Gastroesophageal sphincter (tissue), 4 donors: ENCODE measurements around the gene TPM4. TPM values are rescaled to one million over a fixed set of nuclear protein-coding genes. Genes with fewer than 3 reads are reported as not detected.

Experiments
- ATAC-seq: fragments of 150-250 bp; one replicate; pipeline ENCODE4 v1.9.1; 2016; ENCODE audit warnings: mild to moderate bottlenecking, moderate library complexity
- H3K27ac ChIP-seq, 4 donors: fragments of 200-600 bp; sonication (generic) in 3 of 4; 1 replicate in 3 of 4; 2 replicates in 1 of 4; pipeline ENCODE4 v1.5.1; 2016 to 2019
- H3K27me3 ChIP-seq: fragments of 200-600 bp; sonication (generic); one replicate; pipeline ENCODE4 v1.5.1; 2019
- H3K36me3 ChIP-seq, 2 donors: fragments of 200-600 bp; sonication (generic); one replicate each; pipeline ENCODE4 v1.5.1; 2019; ENCODE audit warnings: control low read depth in 1 of 2
- H3K4me1 ChIP-seq, 3 donors: fragments of 200-600 bp; sonication (generic); 1 replicate in 2 of 3; 2 replicates in 1 of 3; pipeline ENCODE4 v1.5.1; 2016 to 2019; ENCODE audit warnings: control low read depth in 2 of 3
- H3K4me3 ChIP-seq, 2 donors: fragments of 200-600 bp; sonication (generic); one replicate each; pipeline ENCODE4 v1.5.1; 2019; ENCODE audit warnings: mild to moderate bottlenecking in 1 of 2, moderate library complexity in 1 of 2
- H3K9me3 ChIP-seq, 3 donors: fragments of 200-600 bp; sonication (generic); one replicate each; pipeline ENCODE4 v1.5.1; 2017 to 2019; ENCODE audit warnings: control low read depth in 2 of 3
- EP300 ChIP-seq: sonication (generic); formaldehyde crosslinking; IDR thresholded peaks from one replicate; pipeline ENCODE4 v1.6.1; 2017; ENCODE audit warnings: antibody characterized with exemption, mild to moderate bottlenecking
- POLR2A ChIP-seq, 2 donors: fragments of 450-650 bp; IDR thresholded peaks; one replicate each; pipeline ENCODE4 v1.6.1; 2017; ENCODE audit warnings: antibody characterized with exemption in 2 of 2, mild to moderate bottlenecking in 2 of 2, moderate library complexity in 1 of 2
- POLR2AphosphoS5 ChIP-seq: sonication (generic); formaldehyde crosslinking; IDR thresholded peaks from one replicate; pipeline ENCODE4 v1.6.1; 2017; ENCODE audit warnings: antibody characterized with exemption
- WGBS, 2 donors: methylation state at CpG; one replicate each; pipeline ENCODE4 v1.1.5; 2018; ENCODE audit warnings: low coverage in 1 of 2; 5-methylcytosine and 5-hydroxymethylcytosine counted together
- total RNA-seq, 4 donors: library from RNA; depleted of rRNA; stranded (reverse); fragments of >200 nt; gene quantifications; one replicate each; pipeline ENCODE4 v1.1.0, GENCODE V29; 2016
- TF ChIP-seq, protein P1 (sequence below), 4 experiments: fragments of 200-600 bp in 2 of 4; fragments of 450-650 bp in 2 of 4; sonication (generic) in 1 of 4; IDR thresholded peaks; one replicate each; pipeline ENCODE4 v1.5.1; 2017 to 2019; ENCODE audit warnings: antibody characterized with exemption in 4 of 4, mild to moderate bottlenecking in 2 of 4, moderate library complexity in 2 of 4

Gene TPM4
- total RNA-seq, 4 donors from 2014 or later, result 351 to 486 (median 404) TPM

DNA sequence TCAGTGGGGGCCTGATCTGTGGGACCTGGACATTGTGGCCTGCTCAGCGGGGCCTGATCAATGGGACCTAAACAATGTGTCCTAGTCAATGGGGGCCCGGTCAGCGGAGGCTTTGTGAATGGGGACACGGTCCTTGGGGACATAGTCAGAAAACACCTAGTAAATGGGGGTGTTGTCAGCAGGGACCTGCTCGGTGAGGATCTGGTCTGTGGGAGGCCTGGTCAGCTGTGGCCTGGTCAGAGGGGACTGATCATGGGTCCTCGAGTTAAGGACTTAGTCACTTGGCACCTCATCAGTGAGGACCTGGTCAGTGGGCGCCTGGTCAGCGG is 44.5 kb upstream of the TPM4 start:
- TF ChIP-seq, protein P1, sequence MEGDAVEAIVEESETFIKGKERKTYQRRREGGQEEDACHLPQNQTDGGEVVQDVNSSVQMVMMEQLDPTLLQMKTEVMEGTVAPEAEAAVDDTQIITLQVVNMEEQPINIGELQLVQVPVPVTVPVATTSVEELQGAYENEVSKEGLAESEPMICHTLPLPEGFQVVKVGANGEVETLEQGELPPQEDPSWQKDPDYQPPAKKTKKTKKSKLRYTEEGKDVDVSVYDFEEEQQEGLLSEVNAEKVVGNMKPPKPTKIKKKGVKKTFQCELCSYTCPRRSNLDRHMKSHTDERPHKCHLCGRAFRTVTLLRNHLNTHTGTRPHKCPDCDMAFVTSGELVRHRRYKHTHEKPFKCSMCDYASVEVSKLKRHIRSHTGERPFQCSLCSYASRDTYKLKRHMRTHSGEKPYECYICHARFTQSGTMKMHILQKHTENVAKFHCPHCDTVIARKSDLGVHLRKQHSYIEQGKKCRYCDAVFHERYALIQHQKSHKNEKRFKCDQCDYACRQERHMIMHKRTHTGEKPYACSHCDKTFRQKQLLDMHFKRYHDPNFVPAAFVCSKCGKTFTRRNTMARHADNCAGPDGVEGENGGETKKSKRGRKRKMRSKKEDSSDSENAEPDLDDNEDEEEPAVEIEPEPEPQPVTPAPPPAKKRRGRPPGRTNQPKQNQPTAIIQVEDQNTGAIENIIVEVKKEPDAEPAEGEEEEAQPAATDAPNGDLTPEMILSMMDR (IDR thresholded peaks at IDR 0.05), result no peak
- TF ChIP-seq EP300, result no peak
- no peak for TF ChIP-seq POLR2AphosphoS5
- TF ChIP-seq POLR2A (IDR thresholded peaks at IDR 0.05), result no peak
- Histone ChIP-seq H3K36me3 (no peaks in the 10 kb centered on the region), H3K27me3 (no peaks in the 10 kb centered on the region), H3K4me1 (no peaks in the 10 kb centered on the region), H3K4me3 (no peak overlapping the region), H3K27ac (no peak overlapping the region), H3K9me3 (no peaks in the 10 kb centered on the region)
- WGBS, 2 donors, result 100% methylated on average over 3 of the region's 8 CpGs; no CpG with 5 or more reads in 1 of the 2 donors
- no peak for ATAC-seq

DNA sequence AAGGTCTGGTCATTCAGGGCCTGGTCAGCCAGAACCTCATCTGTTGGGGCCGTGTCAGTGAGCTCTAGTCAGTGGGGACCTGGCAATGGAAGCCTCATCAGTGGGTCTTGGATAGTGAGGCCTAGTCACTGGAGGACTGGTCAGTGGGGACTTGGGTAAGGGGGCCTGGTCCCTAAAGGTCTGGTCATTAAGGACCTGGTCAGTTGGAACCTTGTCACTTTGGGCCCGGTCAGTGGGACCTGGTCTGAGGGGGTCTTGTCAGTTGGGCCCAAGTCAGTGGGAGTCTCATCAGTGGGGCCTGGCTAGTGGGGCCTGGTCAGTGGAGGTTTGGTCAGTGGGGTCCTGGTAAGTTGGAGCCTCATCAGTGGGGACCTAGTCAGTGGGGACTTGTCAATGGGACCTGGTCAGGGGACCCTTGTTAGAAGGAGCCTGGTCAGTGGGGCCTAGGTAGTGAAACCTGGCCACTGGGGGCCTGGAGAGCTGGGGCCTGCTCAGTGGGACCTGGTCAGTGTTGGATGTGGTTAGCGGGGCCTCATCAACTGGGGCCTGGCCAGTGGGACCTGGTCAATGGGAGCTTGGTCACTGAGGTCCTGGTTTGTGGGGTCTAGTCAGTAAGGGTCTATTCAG is 43.7 kb upstream of the TPM4 start:
- WGBS, 2 donors, result 100% methylated on average over 1 of the region's 3 CpGs; no CpG with 5 or more reads in 1 of the 2 donors
- ATAC-seq, result no peak

DNA sequence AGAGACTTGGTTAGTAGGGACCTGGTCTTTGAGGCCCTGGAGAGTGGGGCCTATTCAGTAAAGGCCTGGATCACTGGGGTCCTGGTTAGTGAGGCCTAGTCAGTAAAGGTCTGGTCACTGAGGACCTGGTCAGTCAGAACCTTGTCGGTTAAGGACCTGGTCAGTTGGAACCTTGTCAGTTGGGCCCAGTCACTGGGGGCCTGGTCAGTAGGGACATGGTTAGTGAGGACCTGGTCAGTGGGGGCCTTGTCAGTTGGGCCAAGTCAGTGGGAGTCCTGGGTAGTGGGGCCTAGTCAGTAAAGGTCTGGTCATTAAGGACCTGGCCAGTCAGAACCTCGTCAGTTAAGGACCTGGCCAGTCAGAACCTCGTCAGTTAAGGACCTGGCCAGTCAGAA is 43.2 kb upstream of the TPM4 start:
- Histone ChIP-seq H3K9me3 (no peaks in the 10 kb centered on the region), H3K4me3 (no peak overlapping the region), H3K36me3 (no peaks in the 10 kb centered on the region), H3K27me3 (no peaks in the 10 kb centered on the region), H3K4me1 (no peaks in the 10 kb centered on the region), H3K27ac (no peak overlapping the region)
- TF ChIP-seq, protein P1 (IDR thresholded peaks at IDR 0.05), result no peak
- TF ChIP-seq POLR2A (IDR thresholded peaks at IDR 0.05) (no peak), EP300 (no peak), POLR2AphosphoS5 (no peak)
- 92% methylated on average over 2 of the region's 3 CpGs; no CpG with 5 or more reads in 1 of the 2 donors for WGBS, 2 donors
- ATAC-seq, result no peak

More for the DNA sequence above, 43.7 kb upstream of the TPM4 start:
- no peak for TF ChIP-seq POLR2AphosphoS5
- no peak for TF ChIP-seq POLR2A (IDR thresholded peaks at IDR 0.05)
- TF ChIP-seq, protein P1 (IDR thresholded peaks at IDR 0.05), result no peak
- TF ChIP-seq EP300, result no peak
- no peaks in the 10 kb centered on the region for H3K4me1 ChIP-seq
- no peak overlapping the region for H3K4me3 ChIP-seq
- no peak overlapping the region for H3K27ac ChIP-seq
- no peaks in the 10 kb centered on the region for H3K36me3 ChIP-seq
- no peaks in the 10 kb centered on the region for H3K27me3 ChIP-seq
- no peaks in the 10 kb centered on the region for H3K9me3 ChIP-seq

DNA sequence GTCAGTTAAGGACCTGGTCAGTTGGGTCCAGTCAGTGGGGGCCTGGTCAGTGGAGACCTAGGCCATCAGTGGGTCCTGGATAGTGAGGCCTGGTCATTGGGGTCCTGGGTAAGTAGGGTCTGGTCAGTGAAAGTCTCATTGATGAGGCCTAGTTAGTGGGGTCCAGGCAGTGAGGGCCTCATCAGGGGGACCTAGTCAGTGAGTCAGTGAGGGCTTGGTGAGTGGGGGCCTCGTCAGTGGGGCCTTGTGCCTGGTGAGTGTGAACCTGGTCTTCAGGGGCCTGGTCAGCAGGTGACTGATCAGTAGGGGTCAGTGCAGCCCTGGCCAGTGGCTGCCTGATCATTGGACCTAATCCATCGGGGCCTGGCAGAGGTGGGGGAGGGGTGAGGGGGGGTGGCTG is 42.6 kb upstream of the TPM4 start:
- no peak overlapping the region for H3K4me3 ChIP-seq
- H3K27ac ChIP-seq, result no peak overlapping the region
- no peaks in the 10 kb centered on the region for H3K4me1 ChIP-seq
- ATAC-seq, result no peak
- H3K9me3 ChIP-seq, result no peaks in the 10 kb centered on the region
- no CpG with 5 or more reads among the region's 2 CpGs for WGBS, 2 donors
- no peak for TF ChIP-seq POLR2A (IDR thresholded peaks at IDR 0.05)
- no peak for TF ChIP-seq EP300
- TF ChIP-seq, protein P1 (IDR thresholded peaks at IDR 0.05), result no peak
- no peak for TF ChIP-seq POLR2AphosphoS5
- no peaks in the 10 kb centered on the region for H3K36me3 ChIP-seq
- no peaks in the 10 kb centered on the region for H3K27me3 ChIP-seq

DNA sequence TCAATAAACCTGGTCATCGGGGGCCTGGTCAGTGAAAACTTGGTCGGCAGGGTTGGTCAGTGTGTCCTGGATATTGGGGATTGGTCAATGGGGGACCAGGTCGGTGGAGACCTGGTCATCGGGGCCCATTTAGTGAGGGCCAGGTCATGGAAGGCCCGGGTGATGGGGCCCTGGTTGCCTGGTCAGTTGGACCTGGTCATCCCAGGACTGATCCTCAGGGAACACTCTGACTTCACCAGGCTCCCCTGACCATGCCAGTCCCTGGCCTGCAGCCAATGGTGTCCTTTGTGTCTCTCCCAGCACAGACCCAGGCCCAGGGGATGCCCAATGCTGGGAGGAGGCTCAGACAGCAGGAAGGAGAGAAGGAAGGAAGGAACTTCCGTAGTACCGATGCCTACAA is 42.1 kb upstream of the TPM4 start:
- TF ChIP-seq, protein P1 (IDR thresholded peaks at IDR 0.05), result no peak
- no peak for TF ChIP-seq EP300
- TF ChIP-seq POLR2AphosphoS5, result no peak
- no peak for TF ChIP-seq POLR2A (IDR thresholded peaks at IDR 0.05)
- WGBS, 2 donors, result 80 to 87% methylated on average over 3 to 4 of the region's 7 CpGs
- Histone ChIP-seq H3K9me3 (no peaks in the 10 kb centered on the region), H3K36me3 (no peaks in the 10 kb centered on the region), H3K4me3 (no peak overlapping the region), H3K4me1 (no peaks in the 10 kb centered on the region), H3K27ac (no peak overlapping the region), H3K27me3 (no peaks in the 10 kb centered on the region)
- ATAC-seq, result no peak
